Left forelimb (tissue), 1 donor: ENCODE data around the gene ETV6.

Experiments
- DNase-seq: peaks from one replicate; pipeline ENCODE4 v3.0.0-alpha.2; 2018; ENCODE audit warnings: low spot score

The ETV6 gene

DNA sequence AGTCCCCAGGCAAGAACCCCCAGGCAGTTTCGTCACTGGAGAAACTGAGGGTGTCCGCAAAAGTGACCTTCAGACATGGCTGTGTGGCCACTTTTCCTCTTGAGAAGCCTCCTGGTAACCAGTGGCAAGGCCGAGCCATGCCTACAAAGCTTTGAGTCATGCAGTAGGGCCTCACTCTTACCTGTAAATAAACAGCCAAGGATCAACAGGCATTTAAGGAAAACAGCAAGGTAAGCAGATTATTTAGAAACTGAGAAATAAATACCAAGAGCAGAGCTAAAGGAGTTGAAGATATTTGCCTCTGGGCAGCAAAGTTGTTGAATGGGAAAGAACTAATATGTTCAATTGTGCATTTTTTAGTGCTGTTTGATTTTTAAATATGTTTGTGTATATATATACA lies 280.2 kb downstream of the ETV6 start:
- DNase-seq: no peak

DNA sequence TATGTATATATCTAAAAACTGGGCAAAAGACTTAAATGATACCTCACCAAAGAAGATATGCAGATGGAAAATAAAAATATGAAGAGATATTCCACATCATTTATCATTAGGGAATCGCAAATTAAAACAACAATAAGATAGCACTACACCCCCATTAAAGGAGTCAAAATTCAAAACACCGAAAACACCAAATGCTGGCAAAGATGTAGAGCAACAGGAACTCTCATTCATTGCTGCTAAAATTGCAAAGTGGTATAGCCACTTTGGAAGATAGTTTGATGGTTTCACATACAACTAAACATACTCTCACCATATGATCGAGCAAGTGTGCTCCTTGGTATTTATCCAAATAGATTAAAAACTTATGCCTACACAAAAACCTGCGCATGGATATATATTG lies 289.7 kb downstream of the ETV6 start:
- DNase-seq: no peak

DNA sequence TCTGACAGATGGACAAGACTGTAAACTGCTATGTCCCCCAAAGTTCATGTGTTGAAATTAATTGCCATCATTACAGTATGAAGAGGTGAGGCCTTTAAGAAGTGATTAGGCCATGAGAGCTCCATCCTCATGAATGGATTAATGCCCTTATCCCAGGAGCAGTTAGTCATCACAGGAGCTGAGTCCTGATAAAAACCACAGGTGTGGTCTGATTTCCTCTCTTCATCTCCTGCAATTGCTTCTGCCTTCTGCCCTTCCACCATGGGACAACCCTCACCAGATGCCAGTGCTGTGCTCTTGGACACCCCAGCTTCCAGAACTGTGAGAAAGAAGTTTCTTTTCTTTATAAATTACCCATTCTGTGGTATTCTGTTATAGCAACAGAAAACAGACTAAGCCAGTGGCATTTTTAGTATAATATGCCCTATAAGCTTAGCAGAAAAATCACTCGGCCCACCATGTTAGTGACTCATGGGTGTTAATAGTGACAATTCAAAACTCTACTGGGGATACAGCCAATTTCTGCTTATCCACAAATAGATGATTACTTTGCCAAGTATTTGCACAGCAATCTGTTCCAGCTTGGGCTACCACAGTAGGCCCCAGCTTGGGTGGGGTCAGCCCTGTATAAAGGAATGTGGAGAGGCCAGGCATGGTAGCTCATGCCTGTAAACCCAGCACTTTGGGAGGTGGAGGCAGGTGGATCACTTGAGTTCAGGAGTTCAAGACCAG lies 292.3 kb downstream of the ETV6 start:
- no peak for DNase-seq

DNA sequence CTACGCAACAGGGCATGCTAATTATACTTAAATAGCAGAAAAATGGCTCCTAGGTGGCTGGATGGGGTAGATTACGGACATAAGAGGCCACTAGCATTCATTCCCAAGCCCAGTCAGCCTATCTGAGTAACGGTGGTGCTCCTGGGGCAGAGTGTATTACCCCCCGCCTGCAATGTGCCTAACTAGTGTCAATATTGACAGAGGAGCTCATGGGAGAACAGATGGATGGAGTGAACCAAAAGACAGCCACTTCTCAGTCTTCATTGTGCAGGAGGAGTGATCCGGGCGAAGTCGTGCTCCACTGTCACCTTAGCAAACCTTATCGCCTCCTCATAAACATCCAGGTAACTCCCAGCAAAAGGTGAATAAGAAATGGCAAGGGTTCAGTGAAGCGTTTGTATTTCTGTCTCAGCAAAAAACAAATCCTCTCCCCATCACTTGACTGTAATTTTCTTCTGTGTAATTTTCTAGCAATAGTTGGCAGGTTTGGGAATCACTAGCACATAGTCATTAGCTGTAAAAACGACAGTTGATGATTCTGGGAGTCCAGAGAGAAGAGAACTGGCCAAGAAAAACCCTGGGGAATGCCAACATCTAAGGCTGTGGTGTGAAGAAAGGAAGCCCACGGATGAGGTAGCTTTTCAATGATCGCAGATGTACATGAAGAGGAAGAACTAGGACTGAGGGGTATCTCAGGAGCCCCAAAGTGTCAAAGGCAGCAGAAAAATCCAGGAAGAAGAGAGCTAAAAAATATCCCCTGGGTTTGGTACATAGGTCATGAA lies 294.6 kb downstream of the ETV6 start:
- DNase-seq: no peak
